Fibroblast of skin of scalp (primary cell): Measurements from ENCODE around the gene EXOC6B.
"Not testable (repeated sequence)": the region's sequence is repeated elsewhere in the genome, so short reads cannot be mapped to it uniquely, and the experiment has no call there.

Experiments used
- DNase-seq: peaks from one replicate; pipeline ENCODE4 v3.0.0-alpha.2; 2013

The EXOC6B gene

GRCh38 chr2:72539071-72539552, 286.7 kb downstream of the EXOC6B start:
- DNase-seq, result peak; percentile 92

- no peak for DNase-seq
These were observed 287.3 kb downstream of the EXOC6B start for GRCh38 chr2:72538486-72538885.

- not testable (repeated sequence) for DNase-seq
These were observed 290.2 kb downstream of the EXOC6B start for GRCh38 chr2:72535586-72535985.

- DNase-seq, result peak; percentile 33
These were observed 292.1 kb downstream of the EXOC6B start for GRCh38 chr2:72533765-72534164.

GRCh38 chr2:72527424-72527823, 298.4 kb downstream of the EXOC6B start:
- no peak for DNase-seq

- no peak for DNase-seq
These were observed 299.2 kb downstream of the EXOC6B start for GRCh38 chr2:72526623-72527022.

GRCh38 chr2:72524071-72524470, 301.8 kb downstream of the EXOC6B start:
- DNase-seq, result no peak

GRCh38 chr2:72515696-72516095, 310.1 kb downstream of the EXOC6B start:
- DNase-seq, result peak; percentile 64

- DNase-seq, result no peak
These were observed 312.8 kb downstream of the EXOC6B start for GRCh38 chr2:72513011-72513410.

- no peak for DNase-seq
These were observed 313.5 kb downstream of the EXOC6B start for GRCh38 chr2:72512376-72512775.

- no peak for DNase-seq
These were observed 313.9 kb downstream of the EXOC6B start for GRCh38 chr2:72511906-72512305.

GRCh38 chr2:72497763-72498162, 328.1 kb downstream of the EXOC6B start:
- peak; percentile 6 for DNase-seq

- DNase-seq, result no peak
These were observed 329.4 kb downstream of the EXOC6B start for GRCh38 chr2:72496479-72496878.

GRCh38 chr2:72494392-72494791, 331.4 kb downstream of the EXOC6B start:
- DNase-seq, result peak; percentile 3

GRCh38 chr2:72484622-72485021, 341.2 kb downstream of the EXOC6B start:
- not testable (repeated sequence) for DNase-seq

GRCh38 chr2:72483346-72483745, 342.5 kb downstream of the EXOC6B start:
- no peak for DNase-seq

- no peak for DNase-seq
These were observed 350.6 kb downstream of the EXOC6B start for GRCh38 chr2:72475246-72475645.

- DNase-seq, result peak; percentile 8
These were observed 367.9 kb downstream of the EXOC6B start for GRCh38 chr2:72457801-72458516.

- no peak for DNase-seq
These were observed 371.6 kb downstream of the EXOC6B start for GRCh38 chr2:72454189-72454588.

- no peak for DNase-seq
These were observed 383.6 kb downstream of the EXOC6B start for GRCh38 chr2:72442270-72442669.

- no peak for DNase-seq
These were observed 385.9 kb downstream of the EXOC6B start for GRCh38 chr2:72439892-72440291.

GRCh38 chr2:72438364-72438763, 387.5 kb downstream of the EXOC6B start:
- DNase-seq, result no peak

GRCh38 chr2:72431737-72432136, 394.1 kb downstream of the EXOC6B start:
- no peak for DNase-seq

GRCh38 chr2:72427022-72427861, 398.6 kb downstream of the EXOC6B start:
- DNase-seq, result no peak
